ENCODE measurements around the gene NXN. TPM values are rescaled to one million over a fixed set of nuclear protein-coding genes. Genes with fewer than 3 reads are reported as not detected.

Gene NXN
- total RNA-seq, result 10 to 100 TPM; 18.9 to 47.2 (median 33.4) TPM

- peak within 1 kb of the TSS; percentile 74 for H3K27ac ChIP-seq
- peak within 1 kb of the TSS; percentile 72 for H3K4me3 ChIP-seq
- no peaks in the 10 kb centered on the region for H3K27me3 ChIP-seq
- peaks cover 54% of the 10 kb centered on the region for H3K4me1 ChIP-seq
- no peaks in the 10 kb centered on the region for H3K36me3 ChIP-seq
- TF ChIP-seq, protein P1, sequence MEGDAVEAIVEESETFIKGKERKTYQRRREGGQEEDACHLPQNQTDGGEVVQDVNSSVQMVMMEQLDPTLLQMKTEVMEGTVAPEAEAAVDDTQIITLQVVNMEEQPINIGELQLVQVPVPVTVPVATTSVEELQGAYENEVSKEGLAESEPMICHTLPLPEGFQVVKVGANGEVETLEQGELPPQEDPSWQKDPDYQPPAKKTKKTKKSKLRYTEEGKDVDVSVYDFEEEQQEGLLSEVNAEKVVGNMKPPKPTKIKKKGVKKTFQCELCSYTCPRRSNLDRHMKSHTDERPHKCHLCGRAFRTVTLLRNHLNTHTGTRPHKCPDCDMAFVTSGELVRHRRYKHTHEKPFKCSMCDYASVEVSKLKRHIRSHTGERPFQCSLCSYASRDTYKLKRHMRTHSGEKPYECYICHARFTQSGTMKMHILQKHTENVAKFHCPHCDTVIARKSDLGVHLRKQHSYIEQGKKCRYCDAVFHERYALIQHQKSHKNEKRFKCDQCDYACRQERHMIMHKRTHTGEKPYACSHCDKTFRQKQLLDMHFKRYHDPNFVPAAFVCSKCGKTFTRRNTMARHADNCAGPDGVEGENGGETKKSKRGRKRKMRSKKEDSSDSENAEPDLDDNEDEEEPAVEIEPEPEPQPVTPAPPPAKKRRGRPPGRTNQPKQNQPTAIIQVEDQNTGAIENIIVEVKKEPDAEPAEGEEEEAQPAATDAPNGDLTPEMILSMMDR (IDR thresholded peaks at IDR 0.05), result no peak
- TF ChIP-seq POLR2A (IDR thresholded peaks at IDR 0.05) (peak in 1 of 2 donors; percentile 26), EP300 (IDR thresholded peaks at IDR 0.05) (no peak), POLR2AphosphoS5 (IDR thresholded peaks at IDR 0.05) (peak in 2 of 3 donors; percentile 47)
- WGBS, result 4% methylated on average over 24 of the region's 94 CpGs
- DNase-seq (ENCODE audit: low spot score in 2 of 2), result peak; percentile 87 to 90
- no peaks in the 10 kb centered on the region for H3K9me3 ChIP-seq
These were observed at the start of gene NXN for GRCh38 chr17:979539-980405. Gene NXN (minus strand): TSS chr17:979776.

- H3K36me3 ChIP-seq, result peaks cover 16% of the 10 kb centered on the region
- H3K4me1 ChIP-seq, result peaks cover 45% of the 10 kb centered on the region
- H3K9me3 ChIP-seq, result no peaks in the 10 kb centered on the region
- TF ChIP-seq POLR2AphosphoS5 (IDR thresholded peaks at IDR 0.05) (no peak), EP300 (IDR thresholded peaks at IDR 0.05) (no peak), POLR2A (IDR thresholded peaks at IDR 0.05) (no peak)
- TF ChIP-seq, protein P1 (IDR thresholded peaks at IDR 0.05), result no peak
- DNase-seq (ENCODE audit: low spot score in 2 of 2), result no peak
- H3K4me3 ChIP-seq, result no peak overlapping the region
- H3K27ac ChIP-seq, result no peak overlapping the region
- WGBS, result 93% methylated on average over 3 of the region's 9 CpGs
- no peaks in the 10 kb centered on the region for H3K27me3 ChIP-seq
These were observed 47.5 kb upstream of the NXN start for GRCh38 chr17:1027044-1027443.

DNA sequence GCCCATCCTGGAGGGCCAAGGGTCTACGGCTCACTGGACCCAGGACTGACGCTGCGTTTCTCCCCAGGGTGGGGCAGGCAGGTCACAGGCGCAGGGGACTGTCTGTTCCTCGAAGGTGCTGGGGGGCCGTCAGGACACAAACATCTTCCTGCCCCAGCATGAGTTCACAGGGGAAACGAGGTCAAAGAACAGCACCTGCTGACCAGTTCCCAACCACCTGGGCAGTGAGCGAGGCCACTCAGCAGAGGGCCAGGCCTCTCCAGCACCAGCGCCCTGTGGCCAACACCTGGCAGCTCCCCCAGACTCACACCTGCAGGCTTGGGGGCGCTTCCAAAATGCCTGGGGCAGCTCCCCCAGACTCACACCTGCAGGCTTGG is 47.0 kb upstream of the NXN start:
- H3K36me3 ChIP-seq, result peaks cover 16% of the 10 kb centered on the region
- TF ChIP-seq POLR2AphosphoS5 (IDR thresholded peaks at IDR 0.05) (no peak), POLR2A (IDR thresholded peaks at IDR 0.05) (no peak), EP300 (IDR thresholded peaks at IDR 0.05) (no peak)
- TF ChIP-seq, protein P1 (IDR thresholded peaks at IDR 0.05), result no peak

DNA sequence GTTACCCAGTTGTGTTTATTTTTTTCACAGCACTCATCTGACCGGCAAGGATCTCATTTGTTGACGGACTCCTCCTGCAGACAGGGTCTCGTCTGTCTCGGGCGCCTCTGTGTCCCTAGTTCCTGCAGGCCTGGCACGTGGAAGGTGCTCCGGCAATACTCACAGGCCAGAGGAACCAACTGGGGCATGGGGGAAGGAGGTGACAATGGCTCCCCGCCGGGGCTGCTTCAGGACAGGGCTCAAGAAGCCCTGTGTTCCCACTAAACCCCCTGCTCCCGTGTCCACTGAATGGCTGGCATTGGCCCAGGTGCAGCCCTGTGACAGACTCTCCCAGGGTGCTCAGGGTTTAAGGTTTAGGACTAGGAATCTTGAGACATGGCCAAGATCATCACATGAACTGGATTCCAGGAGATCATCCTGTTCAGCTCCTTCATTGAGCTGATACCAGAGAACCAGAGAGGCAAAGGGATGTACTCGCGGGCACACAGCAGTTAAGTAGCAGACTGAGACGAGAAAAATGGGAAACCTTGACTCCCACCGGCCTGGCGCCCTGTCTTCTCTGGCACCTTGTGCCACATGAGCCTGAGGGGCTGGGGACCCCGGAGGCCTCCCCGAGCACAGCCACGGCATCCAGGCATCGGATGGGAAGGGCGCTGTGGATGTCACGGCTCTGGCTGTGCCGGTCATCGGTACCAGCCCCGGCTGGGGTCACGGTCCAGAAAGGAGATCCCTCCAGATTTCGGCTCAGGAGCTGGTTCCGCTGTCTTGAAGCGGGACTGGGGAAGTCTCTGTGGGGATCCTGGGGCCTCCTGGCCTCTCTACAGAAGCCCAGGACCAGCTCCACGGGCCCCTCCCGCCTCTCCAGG is 46.4 kb upstream of the NXN start:
- TF ChIP-seq POLR2AphosphoS5 (IDR thresholded peaks at IDR 0.05), result no peak
- TF ChIP-seq, protein P1 (IDR thresholded peaks at IDR 0.05), result no peak
- no peak for TF ChIP-seq EP300 (IDR thresholded peaks at IDR 0.05)
- no peak for TF ChIP-seq POLR2A (IDR thresholded peaks at IDR 0.05)
- no peak for DNase-seq (ENCODE audit: low spot score in 2 of 2)
- H3K27ac ChIP-seq, result no peak overlapping the region
- H3K4me3 ChIP-seq, result no peak overlapping the region
- H3K27me3 ChIP-seq, result no peaks in the 10 kb centered on the region
- WGBS, result 83% methylated on average over 9 of the region's 30 CpGs
- H3K36me3 ChIP-seq, result peaks cover 16% of the 10 kb centered on the region
- peaks cover 34% of the 10 kb centered on the region for H3K4me1 ChIP-seq
- no peaks in the 10 kb centered on the region for H3K9me3 ChIP-seq

More for the DNA sequence above, 47.0 kb upstream of the NXN start:
- no peaks in the 10 kb centered on the region for H3K27me3 ChIP-seq
- DNase-seq (ENCODE audit: low spot score in 2 of 2), result no peak
- no peaks in the 10 kb centered on the region for H3K9me3 ChIP-seq
- no peak overlapping the region for H3K4me3 ChIP-seq
- no peak overlapping the region for H3K27ac ChIP-seq
- 96% methylated on average over 5 of the region's 10 CpGs for WGBS
- peaks cover 41% of the 10 kb centered on the region for H3K4me1 ChIP-seq

GRCh38 chr17:1024076-1024475 is 44.5 kb upstream of the NXN start:
- no peak for DNase-seq (ENCODE audit: low spot score in 2 of 2)
- TF ChIP-seq, protein P1 (IDR thresholded peaks at IDR 0.05), result no peak
- no peak for TF ChIP-seq EP300 (IDR thresholded peaks at IDR 0.05)
- TF ChIP-seq POLR2AphosphoS5 (IDR thresholded peaks at IDR 0.05), result no peak
- TF ChIP-seq POLR2A (IDR thresholded peaks at IDR 0.05), result no peak
- H3K27ac ChIP-seq, result no peak overlapping the region
- peaks cover 15% of the 10 kb centered on the region for H3K4me1 ChIP-seq
- H3K36me3 ChIP-seq, result peaks cover 24% of the 10 kb centered on the region
- no peak overlapping the region for H3K4me3 ChIP-seq
- WGBS, result 76% methylated on average over 19 of the region's 27 CpGs
- no peaks in the 10 kb centered on the region for H3K9me3 ChIP-seq
- no peaks in the 10 kb centered on the region for H3K27me3 ChIP-seq
